Keratinocyte (primary cell): ENCODE results near the gene DCDC2. TPM values are rescaled to one million over a fixed set of nuclear protein-coding genes. Genes with fewer than 3 reads are reported as not detected.
"Not testable (repeated sequence)": the region's sequence is repeated elsewhere in the genome, so short reads cannot be mapped to it uniquely, and the experiment has no call there.

ENCODE experiments used
- DNase-seq: peaks from one replicate; pipeline ENCODE4 v3.0.0-alpha.2; 2011; ENCODE audit warnings: low read depth, missing footprints, low spot score
- FAIRE-seq: peaks from 2 replicates; lab custom pipeline; 2011; peaks lifted over from hg19 to GRCh38; lab: Jason Lieb, UNC
- H2AFZ ChIP-seq: 2 replicates; pipeline ENCODE4 v1.6.0; 2012; ENCODE audit warnings: low read length, control low read depth, inconsistent platforms; ENCODE audit not compliant: control insufficient read depth
- H3K27ac ChIP-seq: 2 replicates; pipeline ENCODE4 v1.5.1; 2011; ENCODE audit warnings: low read length; ENCODE audit not compliant: control insufficient read depth, insufficient read depth
- H3K27me3 ChIP-seq: 3 replicates; pipeline ENCODE4 v1.6.0; 2011; ENCODE audit warnings: low read length; ENCODE audit not compliant: control insufficient read depth, insufficient read depth; ENCODE audit errors: extremely low read depth
- H3K36me3 ChIP-seq, 2 experiments: 2 replicates in 1 of 2; 3 replicates in 1 of 2; pipeline ENCODE4 v1.5.1; 2011; ENCODE audit warnings: low read length in 2 of 2, mild to moderate bottlenecking in 1 of 2; ENCODE audit not compliant: control insufficient read depth in 2 of 2, insufficient read depth in 2 of 2; ENCODE audit errors: extremely low read depth in 1 of 2
- H3K4me1 ChIP-seq: 3 replicates; pipeline ENCODE4 v1.5.1; 2011; ENCODE audit warnings: low read length; ENCODE audit not compliant: control insufficient read depth, insufficient read depth; ENCODE audit errors: extremely low read depth
- H3K4me2 ChIP-seq: 3 replicates; pipeline ENCODE4 v1.6.0; 2011; ENCODE audit warnings: low read depth, low read length; ENCODE audit not compliant: control insufficient read depth, insufficient read depth; ENCODE audit errors: extremely low read depth
- H3K4me3 ChIP-seq, 3 experiments: fragments of 200-600 bp in 1 of 3; sonication (generic) in 1 of 3; 2 replicates in 2 of 3; 3 replicates in 1 of 3; pipeline ENCODE4 v1.5.1; 2011 to 2016; ENCODE audit warnings: low read length in 3 of 3, mild to moderate bottlenecking in 3 of 3, control low read depth in 2 of 3, inconsistent platforms in 1 of 3, low read depth in 1 of 3, mixed read lengths in 1 of 3, mixed run types in 1 of 3, moderate library complexity in 1 of 3; ENCODE audit not compliant: control insufficient read depth in 2 of 3, insufficient read depth in 2 of 3; ENCODE audit errors: extremely low read depth in 1 of 3
- H3K79me2 ChIP-seq: 2 replicates; pipeline ENCODE4 v1.6.0; 2012; ENCODE audit warnings: low read length; ENCODE audit not compliant: control insufficient read depth, insufficient read depth
- H3K9ac ChIP-seq: 3 replicates; pipeline ENCODE4 v1.6.0; 2011; ENCODE audit warnings: low read length; ENCODE audit not compliant: control insufficient read depth, insufficient read depth; ENCODE audit errors: extremely low read depth
- H3K9me1 ChIP-seq: 3 replicates; pipeline ENCODE4 v1.6.0; 2011; ENCODE audit warnings: low read length; ENCODE audit not compliant: control insufficient read depth, insufficient read depth; ENCODE audit errors: extremely low read depth
- H3K9me3 ChIP-seq: 2 replicates; pipeline ENCODE4 v1.5.1; 2012; ENCODE audit warnings: low read depth, low read length; ENCODE audit not compliant: control insufficient read depth
- H4K20me1 ChIP-seq: 3 replicates; pipeline ENCODE4 v1.6.0; 2011; ENCODE audit warnings: low read length; ENCODE audit not compliant: control insufficient read depth, insufficient read depth; ENCODE audit errors: extremely low read depth
- EZH2 ChIP-seq: IDR thresholded peaks from one replicate; pipeline ENCODE4 v1.6.1; 2012; ENCODE audit warnings: inconsistent platforms, mild to moderate bottlenecking, low read length, moderate library complexity
- dilution Hi-C: fragments of 300-500 bp; cut with MboI; formaldehyde crosslinking; loops from one replicate; pipeline ENCODE4 v1.7.0; 2020; ENCODE audit warnings: low sequenced_read_pairs; ENCODE audit not compliant: extremely low pct_ligation_motif_present
- polyA plus RNA-seq, 5 experiments: library from polyadenylated mRNA; depleted of rRNA in 3 of 5; stranded (reverse) in 3 of 5; stranded (forward) in 1 of 5; unstranded in 1 of 5; fragments of >200 nt; gene quantifications; 1 replicate in 1 of 5; 2 replicates in 3 of 5; 3 replicates in 1 of 5; pipeline versions ENCODE4 v1.2.1 to v1.2.3, GENCODE V29; 2011 to 2012; ENCODE audit warnings: missing spikeins in 2 of 5, low read depth in 1 of 5, low replicate concordance in 1 of 5

The DCDC2 gene
- polyA plus RNA-seq, 1 donor (not counting 4 experiments of a cell fraction or from before 2014, with no cell fraction given): 0.10 TPM

DNA sequence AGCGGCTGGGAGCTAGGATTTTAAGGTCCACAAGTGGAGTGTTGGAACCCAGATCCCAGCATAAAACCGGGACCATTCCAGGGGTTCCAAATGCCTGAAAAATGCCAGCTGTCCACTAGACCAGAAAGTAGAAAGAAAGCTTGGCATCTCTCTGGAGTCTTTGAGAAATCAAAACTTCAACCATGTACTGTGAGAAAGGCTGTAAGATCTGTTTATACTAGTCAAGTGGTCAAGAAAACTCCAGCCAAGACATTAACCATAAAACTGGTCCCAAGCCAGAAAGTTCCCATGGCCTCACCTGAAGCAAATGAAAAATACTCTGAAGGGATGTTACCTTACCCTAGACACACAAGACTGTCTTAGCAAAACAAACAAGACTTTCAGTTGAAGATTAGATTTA is 112.6 kb downstream of the DCDC2 start:
- no peak for FAIRE-seq
- H3K27me3 ChIP-seq: no peaks in the 10 kb centered on the region
- TF ChIP-seq EZH2: no peak

DNA sequence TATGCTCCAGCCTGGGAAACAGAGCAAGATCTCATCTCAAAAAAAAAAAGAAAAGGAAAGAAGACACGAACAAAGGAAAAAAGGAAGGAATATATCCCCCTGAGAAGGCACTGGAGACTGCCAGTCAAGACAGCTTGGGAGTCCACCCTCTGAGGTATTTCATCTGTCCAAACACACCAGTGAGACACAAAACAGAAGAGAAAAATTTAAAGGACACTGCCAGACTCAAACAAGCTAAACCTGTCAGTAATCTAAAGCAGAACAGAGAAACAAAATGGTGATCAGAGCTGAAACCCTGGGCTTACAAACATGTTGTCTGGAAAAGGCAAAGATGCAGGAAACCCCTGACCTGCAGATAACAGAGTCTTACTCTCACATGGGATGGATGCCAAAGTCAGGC is 114.9 kb downstream of the DCDC2 start:
- Histone ChIP-seq H3K4me1 (no peaks in the 10 kb centered on the region), H3K27me3 (no peaks in the 10 kb centered on the region), H3K9me1 (no peaks in the 10 kb centered on the region), H2AFZ (no peak overlapping the region), H3K36me3 (no peaks in the 10 kb centered on the region), H3K79me2 (no peaks in the 10 kb centered on the region), H3K4me2 (no peak overlapping the region), H3K9ac (no peak overlapping the region), H4K20me1 (no peaks in the 10 kb centered on the region), H3K27ac (no peak overlapping the region), H3K4me3 (no peak overlapping the region), H3K9me3 (no peaks in the 10 kb centered on the region)
- dilution Hi-C loops: no loop called here
- no peak for FAIRE-seq
- no peak for DNase-seq
- TF ChIP-seq EZH2: no peak

More for the DNA sequence above, 112.6 kb downstream of the DCDC2 start:
- no peak overlapping the region for H2AFZ ChIP-seq
- H3K9me1 ChIP-seq: no peaks in the 10 kb centered on the region
- no peak overlapping the region for H3K4me3 ChIP-seq
- no peaks in the 10 kb centered on the region for H4K20me1 ChIP-seq
- H3K79me2 ChIP-seq: no peaks in the 10 kb centered on the region
- H3K4me1 ChIP-seq: no peaks in the 10 kb centered on the region
- dilution Hi-C loops: no loop called here
- H3K27ac ChIP-seq: no peak overlapping the region
- H3K9ac ChIP-seq: no peak overlapping the region
- no peak overlapping the region for H3K4me2 ChIP-seq
- no peaks in the 10 kb centered on the region for H3K36me3 ChIP-seq
- no peaks in the 10 kb centered on the region for H3K9me3 ChIP-seq
- no peak for DNase-seq

DNA sequence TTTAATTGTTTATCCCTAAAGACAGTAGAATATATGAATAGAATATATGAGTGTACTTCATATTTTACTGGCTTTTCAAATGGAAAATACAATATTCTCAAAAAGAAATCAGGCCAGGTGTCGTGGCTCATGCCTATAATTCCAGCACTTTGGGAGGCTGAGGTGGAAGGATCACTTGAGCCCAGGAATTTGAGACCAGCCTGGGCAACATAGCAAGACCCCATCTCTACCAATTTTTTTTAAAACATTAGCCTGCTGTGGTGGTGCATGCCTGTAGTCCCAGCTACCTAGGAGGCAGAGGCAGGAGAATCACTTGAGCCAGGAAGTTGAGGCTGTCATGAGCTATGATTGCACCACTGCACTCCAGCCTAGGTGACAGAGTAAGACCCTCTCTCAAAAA is 116.1 kb downstream of the DCDC2 start:
- H3K9me3 ChIP-seq, H3K4me2 ChIP-seq, H3K4me3 ChIP-seq, H2AFZ ChIP-seq, H3K27me3 ChIP-seq, H3K4me1 ChIP-seq, H3K9me1 ChIP-seq, H3K9ac ChIP-seq, H3K79me2 ChIP-seq, dilution Hi-C loops, DNase-seq, H3K27ac ChIP-seq, H4K20me1 ChIP-seq, FAIRE-seq, H3K36me3 ChIP-seq: not testable (repeated sequence)
